ENCODE data around the gene CNIH3. TPM values are rescaled to one million over a fixed set of nuclear protein-coding genes. Genes with fewer than 3 reads are reported as not detected.

The CNIH3 gene
- total and polyA plus RNA-seq, 2 of the 4 experiments (the other 2 are of a cell fraction) = 2.0 to 2.9 TPM

DNA sequence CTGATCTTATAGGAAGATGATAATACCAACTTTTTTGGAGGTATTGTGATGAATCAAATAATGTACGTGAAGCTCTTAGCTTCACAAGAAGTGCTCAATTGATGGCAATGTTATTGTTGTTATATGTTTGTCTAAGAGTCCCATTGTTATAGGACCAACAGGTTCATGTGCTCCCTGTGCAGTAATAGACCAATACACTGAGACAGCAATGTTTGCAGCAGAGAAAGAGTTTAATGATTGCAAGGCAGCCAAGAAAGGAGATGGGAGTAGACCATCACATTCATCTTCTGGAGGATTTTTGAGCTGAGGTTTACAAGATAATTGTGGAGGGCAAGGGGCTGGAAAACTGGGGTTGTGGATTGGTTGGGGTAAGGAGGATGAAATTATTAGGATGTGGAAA is 143.0 kb downstream of the CNIH3 start:
- in situ Hi-C loops (cut with MboI; ENCODE audit: low sequenced_read_pairs) = no loop called here
- H3K9ac ChIP-seq (ENCODE audit: low read depth, low read length) = no peak overlapping the region
- H3K4me1 ChIP-seq (ENCODE audit: control insufficient read depth, insufficient read depth, low read length) = no peaks in the 10 kb centered on the region
- H3K27ac ChIP-seq (ENCODE audit: insufficient read depth, low read length) = no peak overlapping the region
- ChIA-PET POLR2A (ENCODE audit: unreplicated experiment) (no interaction called here), CTCF (no interaction called here)
- TF ChIP-seq MAFK (IDR thresholded peaks at IDR 0.05; ENCODE audit: low read depth, low read length) = no peak
- TF ChIP-seq SMC3 (IDR thresholded peaks at IDR 0.05; ENCODE audit: low read depth, low read length) = no peak
- TF ChIP-seq ELK1 (IDR thresholded peaks at IDR 0.05; ENCODE audit: borderline replicate concordance, low read depth, low read length) = no peak
- no peak for TF ChIP-seq MXI1 (IDR thresholded peaks at IDR 0.05; ENCODE audit: borderline replicate concordance, low read depth, low read length)
- TF ChIP-seq CEBPB (IDR thresholded peaks at IDR 0.05; ENCODE audit: low read depth, low read length) = no peak
- no peak for TF ChIP-seq RCOR1 (IDR thresholded peaks at IDR 0.05; ENCODE audit: insufficient replicate concordance, low read length)
- no peak for TF ChIP-seq FOS (IDR thresholded peaks at IDR 0.05; ENCODE audit: low read depth, low read length)
- no peak for TF ChIP-seq MAZ (IDR thresholded peaks at IDR 0.05; ENCODE audit: borderline replicate concordance, low read depth, low read length)
- TF ChIP-seq NFE2L2 (IDR thresholded peaks at IDR 0.05; ENCODE audit: low read depth, low read length) = no peak
- no peak overlapping the region for H3K18ac ChIP-seq (ENCODE audit: low read depth, low read length)
- no peak overlapping the region for H3K4me2 ChIP-seq (ENCODE audit: low read depth, low read length)
- no peaks in the 10 kb centered on the region; the same call in none of the 2 replicates for H3K27me3 ChIP-seq (ENCODE audit: control insufficient read depth, insufficient read depth, low read length)
- H3K9me3 ChIP-seq (ENCODE audit: control insufficient read depth, insufficient read depth, low read length) = peaks cover 3% of the 10 kb centered on the region
- no peak overlapping the region for H3K14ac ChIP-seq (replicated peaks; ENCODE audit: low read depth, low read length)
- no peak overlapping the region for H2BK120ac ChIP-seq (ENCODE audit: low read depth, low read length)
- dilution Hi-C loops (cut with HindIII; ENCODE audit: low sequenced_read_pairs, unreplicated experiment) = no loop called here
- no peaks in the 10 kb centered on the region for H3K36me3 ChIP-seq (ENCODE audit: control insufficient read depth, insufficient read depth, low read length)
- no peak overlapping the region for H4K5ac ChIP-seq (ENCODE audit: low read depth, low read length)
- DNase-seq (no peak), ATAC-seq (ENCODE audit: low read depth) (no peak)
- no peak overlapping the region for H3K4ac ChIP-seq (ENCODE audit: low read depth, low read length)
- no peak overlapping the region for H4K8ac ChIP-seq (ENCODE audit: low read depth in 2 of 2, low read length in 2 of 2)
- H3K79me1 ChIP-seq (ENCODE audit: low read depth in 1 of 2, low read length in 2 of 2) = no peaks in the 10 kb centered on the region
- no peak overlapping the region for H2AFZ ChIP-seq (replicated peaks; ENCODE audit: low read length, poor library complexity)
- H3K23ac ChIP-seq (ENCODE audit: low read depth, low read length) = no peak overlapping the region
- H3K4me3 ChIP-seq (ENCODE audit: insufficient read depth, low read depth, low read length) = no peak overlapping the region
- 83% methylated on average over 1 of the region's 1 CpG; no CpG with 5 or more reads in 1 of the 2 experiments for WGBS, 2 experiments (ENCODE audit: extremely low coverage in 2 of 2, insufficient read length in 1 of 2)
- H2BK15ac ChIP-seq (ENCODE audit: low read depth, low read length) = no peak overlapping the region
- intact Hi-C loops (cut with micrococcal nuclease) = no loop called here
- no peak overlapping the region for H2AK9ac ChIP-seq (replicated peaks; ENCODE audit: low read depth, low read length, poor library complexity)
- no peak overlapping the region for H4K91ac ChIP-seq (ENCODE audit: insufficient read depth, low read depth, low read length)
- BruUV-seq (replicated peaks) = no TSS peak
- H4K20me1 ChIP-seq (ENCODE audit: insufficient read depth, low read length) = no peaks in the 10 kb centered on the region
- H2AK5ac ChIP-seq (ENCODE audit: low read depth, low read length) = no peak overlapping the region
- H2BK5ac ChIP-seq (ENCODE audit: low read depth, low read length, poor library complexity, severe bottlenecking) = no peak overlapping the region
- H2BK20ac ChIP-seq (ENCODE audit: low read depth, low read length) = no peak overlapping the region
- H3K9me1 ChIP-seq (ENCODE audit: insufficient read depth, low read length) = no peaks in the 10 kb centered on the region
- H3K56ac ChIP-seq (ENCODE audit: extremely low read depth, insufficient read depth, low read length) = no peak overlapping the region

Data from IMR-90 (cell line).